Measurements from ENCODE around the gene LRP1B.
A peak's percentile ranks its signal among the peaks of the same experiment; 100 is the strongest.

LRP1B gene

GRCh38 chr2:140589696-140590095 is 1541.1 kb downstream of the LRP1B start:
- H4K8ac ChIP-seq (ENCODE audit: low read depth, low read length) = no peak overlapping the region
- no peak overlapping the region for H3K4me3 ChIP-seq (ENCODE audit: low read length)
- no peaks in the 10 kb centered on the region for H3K79me1 ChIP-seq (ENCODE audit: low read length)
- no peak overlapping the region for H3K9ac ChIP-seq (ENCODE audit: low read length)
- DNase-seq = no peak
- H3K23ac ChIP-seq (ENCODE audit: low read length) = no peak overlapping the region
- no peak overlapping the region for H2BK120ac ChIP-seq (ENCODE audit: low read depth, low read length)
- H2AK5ac ChIP-seq (ENCODE audit: low read length) = no peak overlapping the region
- no peaks in the 10 kb centered on the region for H3K36me3 ChIP-seq (ENCODE audit: control insufficient read depth, insufficient read depth, low read length)
- no peak overlapping the region for H4K5ac ChIP-seq (ENCODE audit: low read length)
- no peaks in the 10 kb centered on the region for H3K4me1 ChIP-seq (ENCODE audit: control insufficient read depth, low read depth, low read length)
- H3K4me2 ChIP-seq (ENCODE audit: low read length) = no peak overlapping the region
- no peak overlapping the region for H3K27ac ChIP-seq (ENCODE audit: low read depth, low read length)
- H2BK15ac ChIP-seq (replicated peaks; ENCODE audit: low read depth) = no peak overlapping the region
- H2BK5ac ChIP-seq (ENCODE audit: low read length) = no peak overlapping the region
- H3K18ac ChIP-seq (ENCODE audit: low read length) = no peak overlapping the region
- H3K56ac ChIP-seq (ENCODE audit: low read length) = no peak overlapping the region
- no peaks in the 10 kb centered on the region for H3K27me3 ChIP-seq (ENCODE audit: insufficient read depth, low read length, poor library complexity)
- H3K4ac ChIP-seq (ENCODE audit: low read depth, low read length) = no peak overlapping the region
- H3K79me2 ChIP-seq (ENCODE audit: control insufficient read depth, insufficient read depth, low read length) = no peaks in the 10 kb centered on the region

- H2BK5ac ChIP-seq (ENCODE audit: low read length) = no peak overlapping the region
- H3K79me1 ChIP-seq (ENCODE audit: low read length) = no peaks in the 10 kb centered on the region
- no peaks in the 10 kb centered on the region for H3K27me3 ChIP-seq (ENCODE audit: insufficient read depth, low read length, poor library complexity)
- H4K8ac ChIP-seq (ENCODE audit: low read depth, low read length) = no peak overlapping the region
- no peaks in the 10 kb centered on the region for H3K79me2 ChIP-seq (ENCODE audit: control insufficient read depth, insufficient read depth, low read length)
- H3K18ac ChIP-seq (ENCODE audit: low read length) = no peak overlapping the region
- DNase-seq = no peak
- H3K23ac ChIP-seq (ENCODE audit: low read length) = no peak overlapping the region
- H3K4me1 ChIP-seq (ENCODE audit: control insufficient read depth, low read depth, low read length) = no peaks in the 10 kb centered on the region
- H3K4me2 ChIP-seq (ENCODE audit: low read length) = no peak overlapping the region
- H3K27ac ChIP-seq (ENCODE audit: low read depth, low read length) = no peak overlapping the region
- no peak overlapping the region for H2BK15ac ChIP-seq (replicated peaks; ENCODE audit: low read depth)
- no peaks in the 10 kb centered on the region for H3K36me3 ChIP-seq (ENCODE audit: control insufficient read depth, insufficient read depth, low read length)
- no peak overlapping the region for H3K9ac ChIP-seq (ENCODE audit: low read length)
- no peak overlapping the region for H3K4ac ChIP-seq (ENCODE audit: low read depth, low read length)
- WGBS (ENCODE audit: extremely low coverage, insufficient coverage, low lambda C conversion rate) = no CpG with 5 or more reads among the region's 1 CpG
- no peak overlapping the region for H3K4me3 ChIP-seq (ENCODE audit: low read length)
- no peak overlapping the region for H4K5ac ChIP-seq (ENCODE audit: low read length)
- no peak overlapping the region for H2AK5ac ChIP-seq (ENCODE audit: low read length)
- no peak overlapping the region for H2BK120ac ChIP-seq (ENCODE audit: low read depth, low read length)
- H3K56ac ChIP-seq (ENCODE audit: low read length) = no peak overlapping the region
Observed at GRCh38 chr2:140589273-140589672, 1541.5 kb downstream of the LRP1B start.

- H3K18ac ChIP-seq (ENCODE audit: low read length) = no peak overlapping the region
- no peak overlapping the region for H4K5ac ChIP-seq (ENCODE audit: low read length)
- no peak overlapping the region for H3K4me3 ChIP-seq (ENCODE audit: low read length)
- no peak overlapping the region for H3K9ac ChIP-seq (ENCODE audit: low read length)
- no peak overlapping the region for H3K27ac ChIP-seq (ENCODE audit: low read depth, low read length)
- DNase-seq = peak; percentile 82
- H2AK5ac ChIP-seq (ENCODE audit: low read length) = no peak overlapping the region
- H4K8ac ChIP-seq (ENCODE audit: low read depth, low read length) = no peak overlapping the region
- no CpG with 5 or more reads among the region's 2 CpGs for WGBS (ENCODE audit: extremely low coverage, insufficient coverage, low lambda C conversion rate)
- no peak overlapping the region for H3K23ac ChIP-seq (ENCODE audit: low read length)
- no peaks in the 10 kb centered on the region for H3K79me2 ChIP-seq (ENCODE audit: control insufficient read depth, insufficient read depth, low read length)
- H3K4me1 ChIP-seq (ENCODE audit: control insufficient read depth, low read depth, low read length) = no peaks in the 10 kb centered on the region
- no peak overlapping the region for H3K4me2 ChIP-seq (ENCODE audit: low read length)
- H3K36me3 ChIP-seq (ENCODE audit: control insufficient read depth, insufficient read depth, low read length) = no peaks in the 10 kb centered on the region
- H2BK15ac ChIP-seq (replicated peaks; ENCODE audit: low read depth) = no peak overlapping the region
- H3K27me3 ChIP-seq (ENCODE audit: insufficient read depth, low read length, poor library complexity) = no peaks in the 10 kb centered on the region
- H2BK120ac ChIP-seq (ENCODE audit: low read depth, low read length) = no peak overlapping the region
- no peak overlapping the region for H2BK5ac ChIP-seq (ENCODE audit: low read length)
- H3K79me1 ChIP-seq (ENCODE audit: low read length) = no peaks in the 10 kb centered on the region
- no peak overlapping the region for H3K4ac ChIP-seq (ENCODE audit: low read depth, low read length)
- H3K56ac ChIP-seq (ENCODE audit: low read length) = no peak overlapping the region
Observed at GRCh38 chr2:140586379-140586778, 1544.4 kb downstream of the LRP1B start.

- Histone ChIP-seq H3K27ac (ENCODE audit: low read depth, low read length) (no peak overlapping the region), H3K4me3 (ENCODE audit: low read length) (no peak overlapping the region), H4K5ac (ENCODE audit: low read length) (no peak overlapping the region), H2BK5ac (ENCODE audit: low read length) (no peak overlapping the region), H2BK120ac (ENCODE audit: low read depth, low read length) (no peak overlapping the region), H2BK15ac (replicated peaks; ENCODE audit: low read depth) (no peak overlapping the region), H3K18ac (ENCODE audit: low read length) (no peak overlapping the region), H3K4me2 (ENCODE audit: low read length) (no peak overlapping the region), H3K9ac (ENCODE audit: low read length) (no peak overlapping the region), H3K56ac (ENCODE audit: low read length) (no peak overlapping the region), H3K36me3 (ENCODE audit: control insufficient read depth, insufficient read depth, low read length) (no peaks in the 10 kb centered on the region), H4K8ac (ENCODE audit: low read depth, low read length) (no peak overlapping the region), H3K79me1 (ENCODE audit: low read length) (no peaks in the 10 kb centered on the region), H2AK5ac (ENCODE audit: low read length) (no peak overlapping the region), H3K79me2 (ENCODE audit: control insufficient read depth, insufficient read depth, low read length) (no peaks in the 10 kb centered on the region), H3K4me1 (ENCODE audit: control insufficient read depth, low read depth, low read length) (no peaks in the 10 kb centered on the region), H3K23ac (ENCODE audit: low read length) (no peak overlapping the region), H3K27me3 (ENCODE audit: insufficient read depth, low read length, poor library complexity) (no peaks in the 10 kb centered on the region), H3K4ac (ENCODE audit: low read depth, low read length) (no peak overlapping the region)
- no peak for DNase-seq
- no CpG with 5 or more reads among the region's 2 CpGs for WGBS (ENCODE audit: extremely low coverage, insufficient coverage, low lambda C conversion rate)
Observed at GRCh38 chr2:140585016-140585415, 1545.8 kb downstream of the LRP1B start.

GRCh38 chr2:140584471-140584870 is 1546.3 kb downstream of the LRP1B start:
- Histone ChIP-seq H3K18ac (ENCODE audit: low read length) (no peak overlapping the region), H3K9ac (ENCODE audit: low read length) (no peak overlapping the region), H3K56ac (ENCODE audit: low read length) (no peak overlapping the region), H3K79me1 (ENCODE audit: low read length) (no peaks in the 10 kb centered on the region), H3K79me2 (ENCODE audit: control insufficient read depth, insufficient read depth, low read length) (no peaks in the 10 kb centered on the region), H3K4ac (ENCODE audit: low read depth, low read length) (no peak overlapping the region), H4K8ac (ENCODE audit: low read depth, low read length) (no peak overlapping the region), H3K4me3 (ENCODE audit: low read length) (no peak overlapping the region), H3K4me1 (ENCODE audit: control insufficient read depth, low read depth, low read length) (no peaks in the 10 kb centered on the region), H3K4me2 (ENCODE audit: low read length) (no peak overlapping the region), H3K36me3 (ENCODE audit: control insufficient read depth, insufficient read depth, low read length) (no peaks in the 10 kb centered on the region), H2AK5ac (ENCODE audit: low read length) (no peak overlapping the region), H2BK5ac (ENCODE audit: low read length) (no peak overlapping the region), H3K27me3 (ENCODE audit: insufficient read depth, low read length, poor library complexity) (no peaks in the 10 kb centered on the region), H3K27ac (ENCODE audit: low read depth, low read length) (no peak overlapping the region), H2BK120ac (ENCODE audit: low read depth, low read length) (no peak overlapping the region), H3K23ac (ENCODE audit: low read length) (no peak overlapping the region), H2BK15ac (replicated peaks; ENCODE audit: low read depth) (no peak overlapping the region), H4K5ac (ENCODE audit: low read length) (no peak overlapping the region)
- no peak for DNase-seq

- no peaks in the 10 kb centered on the region for H3K27me3 ChIP-seq (ENCODE audit: insufficient read depth, low read length, poor library complexity)
- no peaks in the 10 kb centered on the region for H3K79me2 ChIP-seq (ENCODE audit: control insufficient read depth, insufficient read depth, low read length)
- H2BK120ac ChIP-seq (ENCODE audit: low read depth, low read length) = no peak overlapping the region
- no peak overlapping the region for H3K4me2 ChIP-seq (ENCODE audit: low read length)
- no peaks in the 10 kb centered on the region for H3K36me3 ChIP-seq (ENCODE audit: control insufficient read depth, insufficient read depth, low read length)
- H3K79me1 ChIP-seq (ENCODE audit: low read length) = no peaks in the 10 kb centered on the region
- peak overlapping the region; percentile 36 for H2BK15ac ChIP-seq (replicated peaks; ENCODE audit: low read depth)
- no peak overlapping the region for H3K23ac ChIP-seq (ENCODE audit: low read length)
- no peak overlapping the region for H3K9ac ChIP-seq (ENCODE audit: low read length)
- H3K4ac ChIP-seq (ENCODE audit: low read depth, low read length) = no peak overlapping the region
- DNase-seq = no peak
- H3K56ac ChIP-seq (ENCODE audit: low read length) = no peak overlapping the region
- no CpG with 5 or more reads among the region's 2 CpGs for WGBS (ENCODE audit: extremely low coverage, insufficient coverage, low lambda C conversion rate)
- no peak overlapping the region for H3K27ac ChIP-seq (ENCODE audit: low read depth, low read length)
- no peak overlapping the region for H4K8ac ChIP-seq (ENCODE audit: low read depth, low read length)
- H3K4me3 ChIP-seq (ENCODE audit: low read length) = no peak overlapping the region
- no peak overlapping the region for H2BK5ac ChIP-seq (ENCODE audit: low read length)
- H3K4me1 ChIP-seq (ENCODE audit: control insufficient read depth, low read depth, low read length) = no peaks in the 10 kb centered on the region
- no peak overlapping the region for H3K18ac ChIP-seq (ENCODE audit: low read length)
- no peak overlapping the region for H2AK5ac ChIP-seq (ENCODE audit: low read length)
- H4K5ac ChIP-seq (ENCODE audit: low read length) = no peak overlapping the region
Observed at GRCh38 chr2:140580532-140581151, 1550.2 kb downstream of the LRP1B start.
